ENCODE data around the gene BIRC5.

DNA sequence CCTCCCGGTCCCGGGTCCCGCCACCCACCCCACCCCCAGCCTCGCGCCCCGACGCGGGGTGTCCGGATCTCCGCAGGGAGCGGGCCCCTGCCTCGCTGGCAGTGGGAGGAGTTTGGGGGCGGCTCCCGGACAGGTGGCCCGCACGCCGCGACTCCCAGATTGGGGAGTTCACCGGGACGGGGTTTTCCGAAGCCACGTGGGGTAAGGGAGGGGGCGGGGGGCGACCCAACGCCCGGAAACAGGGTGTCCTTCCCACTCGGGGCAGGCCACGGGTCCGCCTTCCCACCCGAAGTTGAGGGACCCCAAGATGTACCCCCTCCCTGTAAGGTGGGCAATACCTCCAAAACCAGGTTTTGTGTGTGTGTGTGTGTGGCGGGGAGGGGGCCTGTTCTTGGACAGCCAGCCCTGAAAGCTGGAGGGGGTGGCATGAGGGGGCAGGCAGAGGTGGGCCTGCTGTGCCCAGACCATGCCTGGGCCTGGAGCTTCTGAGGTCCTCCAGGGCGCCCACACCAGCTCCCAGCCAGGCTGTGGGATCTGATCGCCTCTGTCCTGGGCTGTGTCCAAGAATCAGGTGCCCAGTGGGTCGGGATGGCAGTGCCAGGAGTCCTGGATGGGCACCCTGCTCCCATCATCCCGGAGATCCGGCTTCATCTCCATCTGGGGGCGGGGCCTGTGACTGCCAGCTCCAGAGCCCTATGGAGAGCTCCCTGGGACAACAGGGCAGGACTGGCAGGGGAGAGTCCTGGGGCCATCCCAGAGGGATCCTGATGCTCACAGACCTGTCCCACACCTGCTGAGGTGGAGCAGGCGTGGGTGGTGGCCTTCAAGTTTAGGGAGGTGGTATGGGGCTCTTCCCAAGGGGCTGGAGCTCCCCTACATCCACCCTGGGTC is 44.9 kb upstream of the BIRC5 start:
- no peak for TF ChIP-seq GATA2 (IDR thresholded peaks at IDR 0.05; ENCODE audit: low read depth, low read length)
- no peak for TF ChIP-seq GATA3 (IDR thresholded peaks at IDR 0.05; ENCODE audit: low read depth, low read length)
